ENCODE measurements around the gene C12orf76.

C12orf76 gene

DNA sequence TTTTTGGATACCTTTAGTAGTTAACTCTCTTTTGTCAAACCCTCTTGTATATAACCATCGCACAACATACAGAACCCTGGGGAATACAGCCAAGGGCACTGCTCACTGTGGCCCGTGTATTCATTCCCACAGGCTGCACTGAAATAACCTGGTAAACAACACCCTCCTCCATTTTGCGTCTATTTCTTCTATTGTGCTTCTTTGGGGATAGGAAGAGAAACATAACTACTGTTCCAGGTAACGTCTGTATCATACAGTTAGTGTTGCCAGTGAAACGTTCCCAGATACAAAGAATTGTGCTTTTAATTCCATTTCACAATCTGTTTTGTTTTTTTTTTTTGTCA, 9.6 kb downstream of the C12orf76 start:
- Histone ChIP-seq H3K4me2 (no peak overlapping the region), H3K79me2 (ENCODE audit: insufficient read depth, low read depth) (no peaks in the 10 kb centered on the region), H4K20me1 (ENCODE audit: insufficient read depth) (no peaks in the 10 kb centered on the region), H2AFZ (ENCODE audit: low read depth) (no peak overlapping the region), H3K4me1 (ENCODE audit: low read depth, poor library complexity, severe bottlenecking) (no peaks in the 10 kb centered on the region), H3K36me3 (ENCODE audit: insufficient read depth) (no peaks in the 10 kb centered on the region), H3K27me3 (ENCODE audit: insufficient read depth, low read depth) (no peaks in the 10 kb centered on the region), H3K4me3 (IDR thresholded peaks at IDR 0.05; ENCODE audit: insufficient read depth, low read depth, low read length) (no peak overlapping the region), H3K27ac (no peak overlapping the region), H3K9ac (no peak overlapping the region)
- no peak for TF ChIP-seq CTCF (conservative IDR thresholded peaks at IDR 0.05; ENCODE audit: low read depth, low read length)

DNA sequence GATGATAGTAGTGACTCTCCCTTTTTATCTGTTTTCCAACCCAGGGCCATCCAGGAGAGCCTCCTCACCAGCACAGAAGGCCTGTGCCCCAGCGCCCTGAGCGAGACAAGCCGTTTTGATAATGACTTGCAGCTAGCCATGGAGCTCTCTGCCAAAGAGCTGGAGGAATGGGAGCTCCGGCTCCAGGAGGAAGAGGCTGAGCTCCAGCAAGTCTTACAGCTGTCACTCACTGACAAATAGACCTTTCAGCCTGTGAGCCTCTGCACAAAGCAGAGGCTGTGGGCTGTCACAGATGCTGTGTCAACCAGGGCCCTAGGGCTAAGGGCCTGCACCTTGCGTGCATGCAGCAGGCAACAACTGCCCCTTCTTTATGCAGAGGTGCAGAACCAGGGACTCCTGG, 11.0 kb downstream of the C12orf76 start:
- no peaks in the 10 kb centered on the region for H3K4me1 ChIP-seq (ENCODE audit: low read depth, poor library complexity, severe bottlenecking)
- no peak overlapping the region for H2AFZ ChIP-seq (ENCODE audit: low read depth)
- no peak overlapping the region for H3K27ac ChIP-seq
- H3K27me3 ChIP-seq (ENCODE audit: insufficient read depth, low read depth): no peaks in the 10 kb centered on the region
- no peak for TF ChIP-seq CTCF (conservative IDR thresholded peaks at IDR 0.05; ENCODE audit: low read depth, low read length)
- no peaks in the 10 kb centered on the region for H3K36me3 ChIP-seq (ENCODE audit: insufficient read depth)
- no peaks in the 10 kb centered on the region for H3K79me2 ChIP-seq (ENCODE audit: insufficient read depth, low read depth)
- H3K4me3 ChIP-seq (IDR thresholded peaks at IDR 0.05; ENCODE audit: insufficient read depth, low read depth, low read length): no peak overlapping the region
- no peak overlapping the region for H3K9ac ChIP-seq
- H3K4me2 ChIP-seq: no peak overlapping the region
- H4K20me1 ChIP-seq (ENCODE audit: insufficient read depth): no peaks in the 10 kb centered on the region

- TF ChIP-seq CTCF (conservative IDR thresholded peaks at IDR 0.05; ENCODE audit: low read depth, low read length): no peak
- no peak overlapping the region for H3K4me3 ChIP-seq (IDR thresholded peaks at IDR 0.05; ENCODE audit: insufficient read depth, low read depth, low read length)
- H3K9ac ChIP-seq: no peak overlapping the region
- no peak overlapping the region for H3K27ac ChIP-seq
- H3K4me2 ChIP-seq: no peak overlapping the region
- H3K4me1 ChIP-seq (ENCODE audit: low read depth, poor library complexity, severe bottlenecking): no peaks in the 10 kb centered on the region
- no peaks in the 10 kb centered on the region for H4K20me1 ChIP-seq (ENCODE audit: insufficient read depth)
- no peaks in the 10 kb centered on the region for H3K27me3 ChIP-seq (ENCODE audit: insufficient read depth, low read depth)
- no peaks in the 10 kb centered on the region for H3K79me2 ChIP-seq (ENCODE audit: insufficient read depth, low read depth)
- H3K36me3 ChIP-seq (ENCODE audit: insufficient read depth): no peaks in the 10 kb centered on the region
- no peak overlapping the region for H2AFZ ChIP-seq (ENCODE audit: low read depth)
These were observed 12.7 kb downstream of the C12orf76 start for GRCh38 chr12:110035534-110036104.

GRCh38 chr12:110033888-110034287, 14.4 kb downstream of the C12orf76 start:
- Histone ChIP-seq H3K4me2 (no peak overlapping the region), H3K27me3 (ENCODE audit: insufficient read depth, low read depth) (no peaks in the 10 kb centered on the region), H3K4me1 (ENCODE audit: low read depth, poor library complexity, severe bottlenecking) (no peaks in the 10 kb centered on the region), H4K20me1 (ENCODE audit: insufficient read depth) (no peaks in the 10 kb centered on the region), H3K9ac (no peak overlapping the region), H3K36me3 (ENCODE audit: insufficient read depth) (no peaks in the 10 kb centered on the region), H3K4me3 (IDR thresholded peaks at IDR 0.05; ENCODE audit: insufficient read depth, low read depth, low read length) (no peak overlapping the region), H2AFZ (ENCODE audit: low read depth) (no peak overlapping the region), H3K79me2 (ENCODE audit: insufficient read depth, low read depth) (no peaks in the 10 kb centered on the region), H3K27ac (no peak overlapping the region)
- TF ChIP-seq CTCF (conservative IDR thresholded peaks at IDR 0.05; ENCODE audit: low read depth, low read length): no peak
